H1 (cell line): ENCODE data around the gene MOSMO. TPM values are rescaled to one million over a fixed set of nuclear protein-coding genes. Genes with fewer than 3 reads are reported as not detected.

Experiments used
- CTCF ChIA-PET: fragments of 300-600 bp; sonication (Branson Sonifier 250); formaldehyde crosslinking; loops from one replicate; lab custom pipeline; 2021; ENCODE audit not compliant: partially characterized antibody; lab: Charles Lee
- POLR2A ChIA-PET: fragments of 300-600 bp; sonication (Branson Sonifier 250); formaldehyde crosslinking; loops from one replicate; lab custom pipeline; 2021; ENCODE audit warnings: inconsistent platforms; ENCODE audit not compliant: partially characterized antibody; lab: Charles Lee
- DNase-seq, 2 experiments: peaks; one replicate each; pipeline versions ENCODE4 v3.0.0 to v3.0.0-alpha.2; 2010 to 2022; ENCODE audit warnings: low spot score in 2 of 2, low read depth in 1 of 2, mixed read lengths in 1 of 2
- FAIRE-seq: peaks from 2 replicates; lab custom pipeline; 2011; peaks lifted over from hg19 to GRCh38; lab: Jason Lieb, UNC
- H2AFZ ChIP-seq: 2 replicates; pipeline ENCODE4 v1.8.1; 2012; ENCODE audit warnings: low read length, inconsistent platforms
- H2AK5ac ChIP-seq: 2 replicates; pipeline ENCODE4 v1.6.1; 2013; ENCODE audit warnings: low read depth, low read length
- H2BK120ac ChIP-seq: replicated peaks from 2 replicates; pipeline ENCODE3; 2013; ENCODE audit warnings: low read depth, low read length, inconsistent platforms
- H2BK12ac ChIP-seq: 2 replicates; pipeline ENCODE4 v1.6.1; 2013; ENCODE audit warnings: low read depth, low read length
- H2BK15ac ChIP-seq: 2 replicates; pipeline ENCODE4 v1.6.1; 2013; ENCODE audit warnings: low read length
- H2BK20ac ChIP-seq: 2 replicates; pipeline ENCODE4 v1.6.1; 2013; ENCODE audit warnings: low read length
- H2BK5ac ChIP-seq: 2 replicates; pipeline ENCODE4 v1.6.1; 2013; ENCODE audit warnings: low read depth, low read length
- H3K14ac ChIP-seq: 2 replicates; pipeline ENCODE4 v1.6.1; 2013; ENCODE audit warnings: inconsistent platforms; ENCODE audit not compliant: insufficient read length
- H3K18ac ChIP-seq: 2 replicates; pipeline ENCODE4 v1.6.1; 2013; ENCODE audit warnings: low read length; ENCODE audit errors: extremely low read depth
- H3K23ac ChIP-seq: 2 replicates; pipeline ENCODE4 v1.6.1; 2013; ENCODE audit warnings: inconsistent platforms; ENCODE audit not compliant: insufficient read length
- H3K23me2 ChIP-seq: 2 replicates; pipeline ENCODE4 v1.6.1; 2013; ENCODE audit warnings: low read depth, low read length
- H3K27ac ChIP-seq: 2 replicates; pipeline ENCODE4 v1.6.1; 2011; ENCODE audit warnings: low read depth, low read length, inconsistent platforms
- H3K27me3 ChIP-seq, 4 experiments: replicated peaks in 1 of 4; 1 replicate in 1 of 4; 2 replicates in 3 of 4; pipeline versions ENCODE4 v1.6.1 to v1.8.1; 2011 to 2013; ENCODE audit warnings: low read length in 3 of 4, mild to moderate bottlenecking in 3 of 4, inconsistent platforms in 2 of 4, mixed read lengths in 2 of 4, moderate library complexity in 1 of 4; ENCODE audit not compliant: control insufficient read depth in 3 of 4, insufficient read depth in 3 of 4; ENCODE audit errors: extremely low read depth in 1 of 4
- H3K36me3 ChIP-seq, 4 experiments: 2 replicates each; pipeline versions ENCODE4 v1.6.1 to v1.8.1; 2011 to 2013; ENCODE audit warnings: mild to moderate bottlenecking in 4 of 4, low read length in 3 of 4, moderate library complexity in 2 of 4, control low read depth in 1 of 4, inconsistent platforms in 1 of 4; ENCODE audit not compliant: insufficient read depth in 4 of 4, control insufficient read depth in 2 of 4
- H3K4ac ChIP-seq: replicated peaks from 2 replicates; pipeline ENCODE3; 2013; ENCODE audit warnings: low read length, low read depth, mixed read lengths, inconsistent platforms; ENCODE audit not compliant: insufficient read length
- H3K4me1 ChIP-seq, 4 experiments: replicated peaks in 1 of 4; 1 replicate in 1 of 4; 2 replicates in 3 of 4; pipeline versions ENCODE4 v1.6.1 to v1.8.1; 2011 to 2013; ENCODE audit warnings: low read length in 3 of 4, inconsistent platforms in 2 of 4, mixed read lengths in 1 of 4; ENCODE audit not compliant: insufficient read depth in 4 of 4, control insufficient read depth in 3 of 4
- H3K4me2 ChIP-seq, 2 experiments: 2 replicates each; pipeline versions ENCODE4 v1.6.1 to v1.8.1; 2011 to 2013; ENCODE audit warnings: low read depth in 2 of 2, low read length in 2 of 2, control low read depth in 1 of 2, inconsistent platforms in 1 of 2, mild to moderate bottlenecking in 1 of 2; ENCODE audit not compliant: insufficient read depth in 1 of 2
- H3K4me3 ChIP-seq, 4 experiments: fragments of 200-600, 300-600 bp in 1 of 4; sonication (generic), shearing (Covaris generic), sonication (Bioruptor Twin) in 1 of 4; 2 replicates each; pipeline versions ENCODE4 v1.5.1 to v1.8.1; 2011 to 2016; ENCODE audit warnings: low read length in 4 of 4, low read depth in 3 of 4, control low read depth in 2 of 4, inconsistent platforms in 2 of 4, mild to moderate bottlenecking in 2 of 4, mixed read lengths in 1 of 4, moderate library complexity in 1 of 4; ENCODE audit not compliant: insufficient read depth in 2 of 4; ENCODE audit errors: extremely low read depth in 1 of 4
- H3K56ac ChIP-seq: replicated peaks from 2 replicates; pipeline ENCODE3; 2013; ENCODE audit warnings: low read depth, mild to moderate bottlenecking, mixed read lengths, low read length, inconsistent platforms; ENCODE audit not compliant: insufficient read length
- H3K79me1 ChIP-seq: 2 replicates; pipeline ENCODE4 v1.6.1; 2013; ENCODE audit warnings: low read depth, low read length, control low read depth
- H3K79me2 ChIP-seq, 2 experiments: 2 replicates each; pipeline versions ENCODE4 v1.6.1 to v1.8.1; 2012 to 2013; ENCODE audit warnings: low read length in 2 of 2, mild to moderate bottlenecking in 2 of 2, inconsistent platforms in 1 of 2; ENCODE audit not compliant: insufficient read depth in 2 of 2, control insufficient read depth in 1 of 2
- H3K9ac ChIP-seq, 4 experiments: replicated peaks in 1 of 4; 1 replicate in 1 of 4; 2 replicates in 3 of 4; pipeline versions ENCODE4 v1.6.1 to v1.8.1; 2011 to 2013; ENCODE audit warnings: low read depth in 3 of 4, low read length in 3 of 4, control low read depth in 2 of 4, mild to moderate bottlenecking in 2 of 4, moderate library complexity in 2 of 4, inconsistent platforms in 1 of 4; ENCODE audit errors: extremely low read depth in 1 of 4
- H3K9me3 ChIP-seq, 2 experiments: 2 replicates each; pipeline versions ENCODE4 v1.6.1 to v1.8.1; 2012 to 2013; ENCODE audit warnings: mild to moderate bottlenecking in 2 of 2, moderate library complexity in 2 of 2, control low read depth in 1 of 2, inconsistent platforms in 1 of 2, low read depth in 1 of 2, low read length in 1 of 2, mixed read lengths in 1 of 2; ENCODE audit not compliant: insufficient read depth in 2 of 2
- H4K20me1 ChIP-seq, 2 experiments: replicated peaks in 1 of 2; 2 replicates each; pipeline versions ENCODE3 to v1.8.1; 2011 to 2013; ENCODE audit warnings: inconsistent platforms in 2 of 2, low read length in 2 of 2, mild to moderate bottlenecking in 1 of 2; ENCODE audit not compliant: insufficient read depth in 2 of 2, control insufficient read depth in 1 of 2
- H4K5ac ChIP-seq: 2 replicates; pipeline ENCODE4 v1.6.1; 2013; ENCODE audit warnings: low read length, low read depth, mixed read lengths, inconsistent platforms; ENCODE audit not compliant: insufficient read length
- H4K8ac ChIP-seq: 2 replicates; pipeline ENCODE4 v1.8.0; 2013; ENCODE audit warnings: mild to moderate bottlenecking, moderate library complexity, low read length, inconsistent platforms; ENCODE audit not compliant: insufficient read depth; ENCODE audit errors: extremely low read depth
- H4K91ac ChIP-seq: replicated peaks from 2 replicates; pipeline ENCODE3; 2013; ENCODE audit warnings: low read length, mixed read lengths, inconsistent platforms; ENCODE audit not compliant: insufficient read length
- BACH1 ChIP-seq: IDR thresholded peaks from 2 replicates; pipeline ENCODE4 v1.6.1; 2012; ENCODE audit warnings: low read length, improper control_type of control experiment
- CREB1 ChIP-seq: IDR thresholded peaks from 2 replicates; pipeline ENCODE4 v1.6.1; 2012; ENCODE audit warnings: inconsistent platforms
- KDM5A ChIP-seq: fragments of 200-600 bp; IDR thresholded peaks from 2 replicates; pipeline ENCODE4 v1.7.1; 2012; ENCODE audit warnings: mild to moderate bottlenecking, low read length, inconsistent platforms, mixed read lengths
- WGBS, 2 experiments: shearing (Covaris generic) in 1 of 2; methylation state at CpG; one replicate each; pipeline versions ENCODE4 v1.1.6 to v1.1.7; 2013 to 2015; ENCODE audit warnings: low lambda C conversion rate in 2 of 2, mixed read lengths in 2 of 2, inconsistent platforms in 1 of 2, low coverage in 1 of 2, missing lambda C conversion rate in 1 of 2; ENCODE audit not compliant: insufficient replicate concordance in 2 of 2, insufficient coverage in 1 of 2, insufficient read length in 1 of 2; ENCODE audit errors: extremely low coverage in 1 of 2, missing lambda C conversion rate in 1 of 2; 5-methylcytosine and 5-hydroxymethylcytosine counted together
- polyA plus RNA-seq, 7 experiments: library from polyadenylated mRNA; depleted of rRNA in 3 of 7; stranded (reverse) in 5 of 7; unstranded in 2 of 7; fragments of >200 nt in 5 of 7; fragments of 200-250 nt in 2 of 7; gene quantifications; 1 replicate in 5 of 7; 2 replicates in 1 of 7; 4 replicates in 1 of 7; pipeline versions ENCODE4 v1.2.1 to v1.2.3, GENCODE V29; 2011 to 2013; ENCODE audit warnings: missing spikeins in 2 of 7, mixed read lengths in 2 of 7
- total RNA-seq: library from RNA; stranded (reverse); fragmentation: NEBNext Ultra II Directional; extraction: Animal tissue kit (Norgen Biotek cat#: 25700); gene quantifications from 2 replicates; pipeline ENCODE4 v1.2.1, GENCODE V29; 2021

MOSMO gene
- total and polyA plus RNA-seq, 2 of the 8 experiments (the other 6 are each of a cell fraction or from before 2014, with no cell fraction given): 8.6 to 14.8 TPM

GRCh38 chr16:21991621-21992020 lies 16.3 kb upstream of the MOSMO start:
- Histone ChIP-seq H3K9ac (no peak overlapping the region), H4K5ac (no peak overlapping the region), H2BK15ac (no peak overlapping the region), H3K36me3 (no peaks in the 10 kb centered on the region), H2BK5ac (no peak overlapping the region), H4K91ac (no peak overlapping the region), H2AK5ac (no peak overlapping the region), H3K4me2 (no peak overlapping the region), H4K8ac (no peak overlapping the region), H3K56ac (no peak overlapping the region), H3K4me1 (peaks cover 0 to 1% (median 0%) of the 10 kb centered on the region in 4 experiments; a peak in 1 of 7 replicates), H4K20me1 (no peaks in the 10 kb centered on the region), H2AFZ (no peak overlapping the region), H2BK20ac (no peak overlapping the region), H3K4ac (no peak overlapping the region), H2BK120ac (no peak overlapping the region), H3K27ac (no peak overlapping the region), H3K79me2 (no peaks in the 10 kb centered on the region), H3K4me3 (no peak overlapping the region), H3K23ac (no peak overlapping the region), H3K18ac (no peak overlapping the region)
- no peak for DNase-seq
- CTCF ChIA-PET: interaction anchor here (0.6 to 19.4 kb wide), 6 partner anchors 8 to 407 kb away, joined by 4 to 247 read pairs (median 14); partner anchors contain the start of gene PDZD9
- 88% methylated on average over 6 of the region's 6 CpGs; no CpG with 5 or more reads in 1 of the 2 experiments for WGBS, 2 experiments
- POLR2A ChIA-PET: no interaction called here
- FAIRE-seq: no peak
- TF ChIP-seq KDM5A (no peak), BACH1 (no peak), CREB1 (no peak)
- TF ChIP-seq, all 59 proteins: peak for 0
- Histone ChIP-seq H2BK12ac (no peak overlapping the region), H3K9me3 (no peaks in the 10 kb centered on the region), H3K23me2 (no peaks in the 10 kb centered on the region), H3K79me1 (no peaks in the 10 kb centered on the region), H3K14ac (no peak overlapping the region), H3K27me3 (no peaks in the 10 kb centered on the region)
